ENCODE results near the gene HOGA1.

DNA sequence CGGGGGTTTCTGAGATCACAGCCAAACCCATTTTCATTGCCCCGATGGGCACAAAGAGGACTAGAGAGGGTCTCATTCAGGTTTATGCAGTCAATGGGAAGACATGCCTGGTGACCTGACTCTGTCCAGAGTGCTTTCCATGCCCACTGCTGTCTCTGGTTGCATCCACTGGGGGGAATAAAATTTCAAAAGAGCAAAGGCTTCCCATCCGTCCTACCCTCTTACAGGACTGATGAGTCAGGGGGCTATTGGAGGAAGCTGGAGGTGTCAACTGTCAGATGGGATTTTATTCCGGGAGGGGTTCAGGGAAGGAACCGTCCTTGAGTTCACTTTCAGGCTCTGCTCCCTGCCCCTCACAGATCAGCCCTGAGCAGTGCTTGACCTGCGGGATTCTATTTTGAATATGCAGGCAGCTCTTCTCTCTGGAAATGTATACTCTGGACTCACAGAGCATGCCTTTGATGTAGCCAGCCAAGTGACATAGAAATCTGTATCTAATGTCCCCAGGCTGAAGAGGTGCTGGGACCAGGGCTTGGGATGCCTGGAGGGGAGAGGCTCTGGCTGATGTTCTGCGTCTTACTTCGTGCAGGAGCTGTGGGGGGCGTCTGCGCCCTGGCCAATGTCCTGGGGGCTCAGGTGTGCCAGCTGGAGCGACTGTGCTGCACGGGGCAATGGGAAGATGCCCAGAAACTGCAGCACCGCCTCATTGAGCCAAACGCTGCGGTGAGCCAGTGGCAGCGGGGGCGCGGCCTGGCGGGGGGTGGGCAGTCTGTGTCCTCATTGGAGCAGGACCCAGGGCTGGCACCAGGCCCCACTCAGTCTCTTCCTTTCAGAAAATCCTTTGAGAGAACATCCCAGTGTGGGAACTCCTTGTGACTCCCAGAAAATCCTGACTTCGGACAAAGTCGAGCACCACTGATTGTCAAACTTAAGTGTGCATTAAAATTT, 17.4 kb downstream of the HOGA1 start:
- TF ChIP-seq, protein P1, sequence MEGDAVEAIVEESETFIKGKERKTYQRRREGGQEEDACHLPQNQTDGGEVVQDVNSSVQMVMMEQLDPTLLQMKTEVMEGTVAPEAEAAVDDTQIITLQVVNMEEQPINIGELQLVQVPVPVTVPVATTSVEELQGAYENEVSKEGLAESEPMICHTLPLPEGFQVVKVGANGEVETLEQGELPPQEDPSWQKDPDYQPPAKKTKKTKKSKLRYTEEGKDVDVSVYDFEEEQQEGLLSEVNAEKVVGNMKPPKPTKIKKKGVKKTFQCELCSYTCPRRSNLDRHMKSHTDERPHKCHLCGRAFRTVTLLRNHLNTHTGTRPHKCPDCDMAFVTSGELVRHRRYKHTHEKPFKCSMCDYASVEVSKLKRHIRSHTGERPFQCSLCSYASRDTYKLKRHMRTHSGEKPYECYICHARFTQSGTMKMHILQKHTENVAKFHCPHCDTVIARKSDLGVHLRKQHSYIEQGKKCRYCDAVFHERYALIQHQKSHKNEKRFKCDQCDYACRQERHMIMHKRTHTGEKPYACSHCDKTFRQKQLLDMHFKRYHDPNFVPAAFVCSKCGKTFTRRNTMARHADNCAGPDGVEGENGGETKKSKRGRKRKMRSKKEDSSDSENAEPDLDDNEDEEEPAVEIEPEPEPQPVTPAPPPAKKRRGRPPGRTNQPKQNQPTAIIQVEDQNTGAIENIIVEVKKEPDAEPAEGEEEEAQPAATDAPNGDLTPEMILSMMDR (conservative IDR thresholded peaks at IDR 0.05) = no peak
- no peak for TF ChIP-seq EZH2 (IDR thresholded peaks at IDR 0.05; ENCODE audit: low read depth)

Data from PC-9 (cell line).